Astrocyte of the hippocampus (primary cell): ENCODE measurements around the gene NOP53.
"Not testable (repeated sequence)": the region's sequence is repeated elsewhere in the genome, so short reads cannot be mapped to it uniquely, and the experiment has no call there.

Experiments
- DNase-seq: peaks from one replicate; pipeline ENCODE4 v3.0.0; 2011; ENCODE audit warnings: low read depth, low spot score

Gene NOP53

DNA sequence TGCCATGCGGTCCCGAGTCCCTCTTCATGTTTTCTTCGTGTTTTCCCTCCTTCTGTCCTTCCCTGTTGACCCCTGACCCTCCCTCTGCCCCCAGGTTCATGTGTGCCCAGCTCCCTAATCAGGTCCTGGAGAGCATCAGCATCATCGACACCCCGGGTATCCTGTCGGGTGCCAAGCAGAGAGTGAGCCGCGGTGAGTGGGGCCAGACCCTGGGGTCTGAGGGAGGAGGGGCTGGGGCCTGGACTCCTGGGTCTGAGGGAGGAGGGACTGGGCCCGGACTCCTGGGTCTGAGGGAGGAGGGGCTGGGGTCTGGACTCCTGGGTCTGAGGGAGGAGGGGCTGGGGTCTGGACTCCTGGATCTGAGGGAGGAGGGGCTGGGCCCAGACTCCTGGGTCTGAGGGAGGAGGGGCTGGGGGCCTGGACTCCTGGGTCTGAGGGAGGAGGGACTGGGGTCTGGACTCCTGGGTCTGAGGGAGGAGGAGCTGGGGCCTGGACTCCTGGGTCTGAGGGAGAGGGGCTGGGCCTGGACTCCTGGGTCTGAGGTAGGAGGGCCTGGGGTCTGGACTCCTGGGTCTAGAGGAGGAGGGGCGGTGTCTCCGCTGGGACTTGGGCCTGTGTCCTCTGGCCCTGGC lies 26.8 kb upstream of the NOP53 start:
- not testable (repeated sequence) for DNase-seq

- peak; percentile 95 for DNase-seq
These were observed 26.1 kb upstream of the NOP53 start for GRCh38 chr19:47719047-47719859.

DNA sequence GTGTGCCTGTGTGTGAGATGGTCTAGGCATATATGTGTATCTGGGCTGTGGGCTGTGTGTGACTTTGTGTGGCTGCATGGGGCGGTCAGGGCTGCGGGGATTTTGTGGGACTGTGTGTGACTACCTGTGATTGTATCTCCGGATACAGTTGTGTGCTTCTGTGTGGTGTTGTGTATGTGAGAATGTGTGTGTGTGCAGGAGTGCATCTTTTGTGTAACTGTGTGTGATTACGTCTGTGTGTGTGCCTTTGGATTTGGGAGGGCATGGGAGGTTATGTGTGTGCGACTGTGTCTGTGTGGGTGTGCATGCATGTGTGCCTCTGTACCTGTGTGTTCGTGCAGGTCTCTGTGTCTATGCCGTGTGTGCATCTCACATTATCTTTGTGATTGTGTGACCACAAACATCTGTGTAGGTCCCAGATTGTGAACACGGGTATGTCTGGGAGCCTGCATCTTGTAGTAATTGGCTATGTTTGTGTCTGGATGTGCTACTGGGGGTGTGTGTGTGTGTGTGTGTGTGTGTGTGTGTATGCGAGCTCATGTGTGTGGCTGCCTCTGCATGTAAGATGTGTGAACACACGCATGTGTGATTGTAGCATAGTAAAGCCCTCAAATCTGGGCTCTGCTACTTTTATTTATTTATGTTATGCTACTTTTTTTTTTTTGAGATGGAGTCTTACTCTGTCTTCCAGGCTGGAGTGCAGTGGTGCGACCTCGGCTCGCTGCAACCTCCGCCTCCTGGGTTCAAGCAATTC lies 24.5 kb upstream of the NOP53 start:
- DNase-seq, result no peak

DNA sequence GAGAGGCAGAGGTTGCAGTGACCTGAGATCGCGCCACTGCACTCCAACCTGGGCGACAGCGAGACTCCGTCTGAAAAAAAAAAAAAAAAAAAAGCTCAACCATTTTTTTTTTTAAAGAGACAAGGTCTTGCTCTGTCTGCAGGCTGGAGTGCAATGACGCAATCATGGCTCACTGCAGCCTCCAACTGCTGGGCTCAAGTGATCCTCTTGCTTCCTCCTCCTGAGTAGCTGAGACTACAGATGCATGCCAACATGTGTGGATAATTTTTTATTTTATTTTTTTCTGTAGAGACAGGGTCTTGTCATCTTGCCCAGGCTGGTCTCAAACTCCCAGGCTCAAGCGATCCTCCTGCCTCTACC lies 21.8 kb upstream of the NOP53 start:
- DNase-seq, result peak; percentile 64

DNA sequence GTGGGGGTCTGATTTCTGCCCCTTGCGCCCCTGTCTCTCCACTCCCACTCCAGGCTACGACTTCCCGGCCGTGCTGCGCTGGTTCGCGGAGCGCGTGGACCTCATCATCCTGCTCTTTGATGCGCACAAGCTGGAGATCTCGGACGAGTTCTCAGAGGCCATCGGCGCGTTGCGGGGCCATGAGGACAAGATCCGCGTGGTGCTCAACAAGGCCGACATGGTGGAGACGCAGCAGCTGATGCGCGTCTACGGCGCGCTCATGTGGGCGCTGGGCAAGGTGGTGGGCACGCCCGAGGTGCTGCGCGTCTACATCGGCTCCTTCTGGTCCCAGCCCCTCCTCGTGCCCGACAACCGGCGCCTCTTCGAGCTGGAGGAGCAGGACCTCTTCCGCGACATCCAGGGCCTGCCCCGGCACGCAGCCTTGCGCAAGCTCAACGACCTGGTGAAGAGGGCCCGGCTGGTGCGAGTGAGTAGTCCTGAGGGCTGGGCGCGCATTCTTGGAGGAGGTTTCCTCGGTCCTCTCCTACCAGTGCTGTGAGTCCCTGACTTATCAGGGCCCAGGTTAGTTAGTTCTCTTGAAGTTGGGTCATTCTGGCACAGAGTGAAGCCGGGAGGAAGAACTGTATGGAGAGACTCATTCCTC lies 19.5 kb upstream of the NOP53 start:
- DNase-seq, result no peak

DNA sequence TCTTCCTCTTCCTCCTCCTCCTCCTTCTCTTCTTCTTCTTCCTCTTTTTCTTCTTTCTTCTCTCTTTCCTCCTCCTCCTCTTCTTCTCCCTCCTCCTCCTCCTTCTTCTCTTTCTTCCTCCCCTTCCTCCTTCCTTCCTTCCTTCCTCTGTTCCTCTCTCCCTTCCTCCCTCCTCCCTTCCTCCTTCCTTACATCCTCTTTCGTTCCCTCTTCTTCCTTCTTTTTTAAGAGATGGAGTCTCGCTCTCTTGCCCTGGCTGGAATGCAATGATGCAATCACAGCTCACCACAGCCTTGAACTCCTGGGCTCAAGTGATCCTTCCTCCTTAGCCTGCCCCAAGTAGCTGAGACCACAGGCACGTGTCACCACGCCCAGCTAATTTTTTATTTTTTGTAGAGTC lies 18.9 kb upstream of the NOP53 start:
- peak; percentile 46 for DNase-seq

GRCh38 chr19:47728295-47728694 lies 17.1 kb upstream of the NOP53 start:
- DNase-seq, result not testable (repeated sequence)

GRCh38 chr19:47729468-47729798 lies 15.9 kb upstream of the NOP53 start:
- DNase-seq, result peak; percentile 94

- DNase-seq, result peak; percentile 71
These were observed 15.4 kb upstream of the NOP53 start for GRCh38 chr19:47729799-47730520.

GRCh38 chr19:47730521-47730889 lies 14.8 kb upstream of the NOP53 start:
- no peak for DNase-seq

GRCh38 chr19:47730910-47731309 lies 14.4 kb upstream of the NOP53 start:
- DNase-seq, result no peak

- DNase-seq, result no peak
These were observed 10.2 kb upstream of the NOP53 start for GRCh38 chr19:47735131-47735530.

DNA sequence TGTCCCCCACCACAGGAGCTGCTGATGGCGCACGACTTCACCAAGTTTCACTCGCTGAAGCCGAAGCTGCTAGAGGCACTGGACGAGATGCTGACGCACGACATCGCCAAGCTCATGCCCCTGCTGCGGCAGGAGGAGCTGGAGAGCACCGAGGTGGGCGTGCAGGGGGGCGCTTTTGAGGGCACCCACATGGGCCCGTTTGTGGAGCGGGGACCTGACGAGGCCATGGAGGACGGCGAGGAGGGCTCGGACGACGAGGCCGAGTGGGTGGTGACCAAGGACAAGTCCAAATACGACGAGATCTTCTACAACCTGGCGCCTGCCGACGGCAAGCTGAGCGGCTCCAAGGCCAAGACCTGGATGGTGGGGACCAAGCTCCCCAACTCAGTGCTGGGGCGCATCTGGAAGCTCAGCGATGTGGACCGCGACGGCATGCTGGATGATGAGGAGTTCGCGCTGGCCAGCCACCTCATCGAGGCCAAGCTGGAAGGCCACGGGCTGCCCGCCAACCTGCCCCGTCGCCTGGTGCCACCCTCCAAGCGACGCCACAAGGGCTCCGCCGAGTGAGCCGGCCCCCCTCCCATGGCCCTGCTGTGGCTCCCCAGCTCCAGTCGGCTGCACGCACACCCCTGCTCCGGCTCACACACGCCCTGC lies 4.4 kb upstream of the NOP53 start:
- no peak for DNase-seq

GRCh38 chr19:47741544-47742140 lies 3.7 kb upstream of the NOP53 start:
- no peak for DNase-seq

DNA sequence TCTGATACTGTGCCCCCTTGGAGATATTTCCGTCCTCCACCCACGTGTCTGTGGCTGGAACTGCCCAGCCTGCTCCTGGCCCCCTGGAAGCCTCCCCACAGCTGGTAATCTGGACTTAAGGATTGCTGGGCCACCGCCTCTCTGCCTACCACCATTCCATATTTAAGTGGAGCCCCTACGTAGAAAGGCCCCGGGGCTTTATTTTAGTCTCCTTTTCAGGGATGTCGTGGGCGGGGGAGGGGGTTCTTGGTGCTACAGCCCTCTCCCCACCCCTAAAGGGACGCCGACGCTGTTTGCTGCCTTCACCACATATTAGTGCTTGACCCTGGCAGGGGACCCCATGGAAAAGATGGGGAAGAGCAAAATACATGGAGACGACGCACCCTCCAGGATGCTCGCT lies 2.7 kb upstream of the NOP53 start:
- DNase-seq, result peak; percentile 48

GRCh38 chr19:47746129-47746528 lies 783 bp downstream of the NOP53 start:
- not testable (repeated sequence) for DNase-seq

GRCh38 chr19:47749326-47749725 lies 4.0 kb downstream of the NOP53 start:
- no peak for DNase-seq

DNA sequence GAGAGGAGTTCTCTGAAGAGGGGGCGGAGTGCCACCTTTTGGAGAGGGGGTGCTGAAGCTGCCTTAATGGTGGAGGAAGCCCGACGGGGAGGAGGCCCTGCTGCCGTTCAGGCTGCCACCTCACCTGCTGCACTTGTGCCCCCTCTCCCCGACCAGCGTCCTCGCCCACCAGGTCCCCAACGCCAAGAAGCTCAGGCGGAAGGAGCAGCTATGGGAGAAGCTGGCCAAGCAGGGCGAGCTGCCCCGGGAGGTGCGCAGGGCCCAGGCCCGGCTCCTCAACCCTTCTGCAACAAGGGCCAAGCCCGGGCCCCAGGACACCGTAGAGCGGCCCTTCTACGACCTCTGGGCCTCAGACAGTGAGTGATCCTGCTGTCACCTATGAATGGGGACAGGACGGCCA lies 5.4 kb downstream of the NOP53 start:
- DNase-seq, result no peak

GRCh38 chr19:47752440-47753211 lies 7.3 kb downstream of the NOP53 start:
- no peak for DNase-seq
